ENCODE data around the gene ANKRD65. TPM values are rescaled to one million over a fixed set of nuclear protein-coding genes. Genes with fewer than 3 reads are reported as not detected.
"Not testable (repeated sequence)": the region's sequence is repeated elsewhere in the genome, so short reads cannot be mapped to it uniquely, and the experiment has no call there.

The ANKRD65 gene
- total RNA-seq, 1 experiment from 2014 or later = 1.4 TPM

GRCh38 chr1:1411626-1412025, 9.4 kb downstream of the ANKRD65 start:
- DNase-seq (ENCODE audit: unreplicated experiment) = no peak
- BruUV-seq (replicated peaks) = no TSS peak
- no peak for TF ChIP-seq CTCF (IDR thresholded peaks at IDR 0.05; ENCODE audit: unreplicated experiment)
- CTCF ChIA-PET = no interaction called here
- no peak overlapping the region for H3K27ac Mint-ChIP-seq (ENCODE audit: low read depth, unreplicated experiment)
- no peaks in the 10 kb centered on the region for H3K27me3 Mint-ChIP-seq (ENCODE audit: insufficient read depth, unreplicated experiment)
- no peaks in the 10 kb centered on the region for H3K4me1 Mint-ChIP-seq (ENCODE audit: insufficient read depth, unreplicated experiment)
- POLR2A ChIA-PET = no interaction called here
- intact Hi-C loops (cut with micrococcal nuclease) = no loop called here
- H3K9me3 Mint-ChIP-seq (ENCODE audit: unreplicated experiment) = peaks cover 7% of the 10 kb centered on the region
- H3K4me3 Mint-ChIP-seq (ENCODE audit: unreplicated experiment) = no peak overlapping the region
- peaks cover 33% of the 10 kb centered on the region for H3K36me3 Mint-ChIP-seq (ENCODE audit: insufficient read depth, unreplicated experiment)

GRCh38 chr1:1410238-1410637, 10.8 kb downstream of the ANKRD65 start:
- DNase-seq (ENCODE audit: unreplicated experiment); H3K27me3 Mint-ChIP-seq (ENCODE audit: insufficient read depth, unreplicated experiment); H3K27ac Mint-ChIP-seq (ENCODE audit: low read depth, unreplicated experiment); H3K9me3 Mint-ChIP-seq (ENCODE audit: unreplicated experiment); intact Hi-C loops (cut with micrococcal nuclease); H3K4me3 Mint-ChIP-seq (ENCODE audit: unreplicated experiment); BruUV-seq (replicated peaks); H3K4me1 Mint-ChIP-seq (ENCODE audit: insufficient read depth, unreplicated experiment); CTCF ChIA-PET: not testable (repeated sequence)
- POLR2A ChIA-PET = interaction anchor here (0.6 kb wide), 1 partner anchor 101 kb away, joined by 3 read pairs; no protein-coding TSS in a partner anchor
- peaks cover 46% of the 10 kb centered on the region for H3K36me3 Mint-ChIP-seq (ENCODE audit: insufficient read depth, unreplicated experiment)

DNA sequence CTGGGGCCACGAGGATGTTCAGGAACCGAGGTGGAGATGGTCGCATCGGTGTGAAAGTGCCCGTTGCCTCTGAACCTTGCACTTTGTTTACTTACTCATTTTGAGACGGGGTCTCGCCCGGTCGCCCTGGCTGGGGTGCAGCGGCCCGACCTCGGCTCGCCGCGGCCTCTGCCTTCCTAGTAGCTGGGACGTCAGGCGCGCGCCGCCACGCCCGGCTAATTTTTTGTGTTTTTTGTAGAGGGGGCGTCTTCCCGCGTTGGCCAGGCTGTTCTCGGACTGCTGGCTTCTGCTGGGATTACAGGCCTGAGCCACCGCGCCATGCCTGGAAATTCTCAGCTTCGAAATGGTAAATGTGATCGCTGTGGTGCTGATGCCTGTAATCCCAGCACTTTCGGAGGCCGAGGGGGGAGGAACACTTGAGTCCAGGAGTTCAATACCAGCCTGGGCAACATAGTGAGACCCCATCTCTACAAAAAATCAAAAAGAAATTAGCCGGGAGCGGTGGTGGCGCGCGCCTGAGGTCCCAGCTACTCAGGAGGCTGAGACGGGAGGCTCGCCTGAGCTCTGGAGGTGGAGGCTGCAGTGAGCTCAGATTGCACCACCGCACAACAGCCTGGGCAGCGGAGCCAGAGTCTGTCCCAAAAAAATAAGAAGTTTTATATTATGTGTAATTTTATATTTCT, 13.3 kb downstream of the ANKRD65 start:
- POLR2A ChIA-PET = interaction anchor here (0.7 to 3.4 kb wide), 13 partner anchors 8 to 395 kb away, joined by 3 to 40 read pairs (median 5); partner anchors contain the start of genes ANKRD65, AURKAIP1, CCNL2 and ISG15
- no peak for DNase-seq (ENCODE audit: unreplicated experiment)
- Mint-ChIP-seq H3K9me3 (ENCODE audit: unreplicated experiment) (peaks cover 5% of the 10 kb centered on the region), H3K27me3 (ENCODE audit: insufficient read depth, unreplicated experiment) (no peaks in the 10 kb centered on the region), H3K27ac (ENCODE audit: low read depth, unreplicated experiment) (peak overlapping the region; percentile 94), H3K4me3 (ENCODE audit: unreplicated experiment) (peak overlapping the region; percentile 83), H3K4me1 (ENCODE audit: insufficient read depth, unreplicated experiment) (peaks cover 7% of the 10 kb centered on the region), H3K36me3 (ENCODE audit: insufficient read depth, unreplicated experiment) (peaks cover 70% of the 10 kb centered on the region)
- intact Hi-C loops (cut with micrococcal nuclease) = loop anchor here (10.0 kb wide), 1 partner anchor 97 kb away; no protein-coding TSS in a partner anchor
- TF ChIP-seq CTCF (IDR thresholded peaks at IDR 0.05; ENCODE audit: unreplicated experiment) = no peak
- BruUV-seq (replicated peaks) = no TSS peak
- CTCF ChIA-PET = interaction anchor here (0.6 to 1.2 kb wide), 2 partner anchors 36 to 93 kb away, joined by 3 to 5 read pairs; no protein-coding TSS in a partner anchor

- peak within 1 kb of the TSS; percentile 83 for H3K4me3 Mint-ChIP-seq (ENCODE audit: unreplicated experiment)
- TF ChIP-seq CTCF (IDR thresholded peaks at IDR 0.05; ENCODE audit: unreplicated experiment) = no peak
- ChIA-PET POLR2A (interaction anchor here (0.7 to 3.4 kb wide), 15 partner anchors 8 to 394 kb away, joined by 3 to 40 read pairs (median 4); partner anchors contain the start of genes ANKRD65, AURKAIP1, CCNL2 and ISG15), CTCF (interaction anchor here (0.6 to 1.2 kb wide), 2 partner anchors 35 to 93 kb away, joined by 3 to 5 read pairs; no protein-coding TSS in a partner anchor)
- peaks cover 11% of the 10 kb centered on the region for H3K4me1 Mint-ChIP-seq (ENCODE audit: insufficient read depth, unreplicated experiment)
- intact Hi-C loops (cut with micrococcal nuclease) = loop anchor here (10.0 kb wide), 1 partner anchor 98 kb away; no protein-coding TSS in a partner anchor
- peak within 1 kb of the TSS; percentile 94 for H3K27ac Mint-ChIP-seq (ENCODE audit: low read depth, unreplicated experiment)
- H3K36me3 Mint-ChIP-seq (ENCODE audit: insufficient read depth, unreplicated experiment) = peaks cover 77% of the 10 kb centered on the region
- DNase-seq (ENCODE audit: unreplicated experiment) = peak; percentile 89
- H3K9me3 Mint-ChIP-seq (ENCODE audit: unreplicated experiment) = no peaks in the 10 kb centered on the region
- H3K27me3 Mint-ChIP-seq (ENCODE audit: insufficient read depth, unreplicated experiment) = no peaks in the 10 kb centered on the region
- BruUV-seq (replicated peaks) = no TSS peak
Observed at GRCh38 chr1:1406821-1407635, 14.0 kb downstream of the ANKRD65 start, which contains the start of gene MRPL20. MRPL20 (minus strand) TSS chr1:1407293; CDS start chr1:1407217, 76 bp downstream.
